ENCODE data around the gene RAI14.

- TF ChIP-seq POLR2AphosphoS5 (IDR thresholded peaks at IDR 0.05; ENCODE audit: low read depth, low read length), result no peak
- no peak for TF ChIP-seq REST (IDR thresholded peaks at IDR 0.05; ENCODE audit: insufficient read depth in 1 of 2, low read depth in 2 of 2, low read length in 2 of 2)
Observed at GRCh38 chr5:34610546-34610945, 45.6 kb upstream of the RAI14 start.

Data from PFSK-1 (cell line).